CD4-positive, CD25-positive, alpha-beta regulatory T cell (primary cell): Measurements from ENCODE around the gene MYOM1. TPM values are rescaled to one million over a fixed set of nuclear protein-coding genes. Genes with fewer than 3 reads are reported as not detected.
"Not testable (repeated sequence)": the region's sequence is repeated elsewhere in the genome, so short reads cannot be mapped to it uniquely, and the experiment has no call there.

Source experiments
- ATAC-seq, 2 donors: fragments of 150-1000 bp; cut with Tn5 transposase; one replicate each; pipeline ENCODE4 v1.10.0; 2021; ENCODE audit warnings: low read depth in 2 of 2, moderate number of reproducible peaks in 2 of 2, moderate library complexity in 1 of 2
- DNase-seq, 3 donors: peaks; one replicate each; pipeline versions ENCODE4 v3.0.0 to v3.0.0-alpha.2; 2012 to 2022; ENCODE audit warnings: mixed read lengths in 1 of 3
- H3K27ac ChIP-seq: one replicate; pipeline ENCODE4 v1.7.0; 2013; ENCODE audit warnings: mild to moderate bottlenecking, low read length; ENCODE audit not compliant: insufficient read depth, poor library complexity, severe bottlenecking
- H3K27me3 ChIP-seq: one replicate; pipeline ENCODE4 v1.7.0; 2013; ENCODE audit warnings: low read length; ENCODE audit not compliant: control insufficient read depth, insufficient read depth
- H3K36me3 ChIP-seq: one replicate; pipeline ENCODE4 v1.7.0; 2013; ENCODE audit warnings: mild to moderate bottlenecking, low read length, moderate library complexity; ENCODE audit not compliant: control insufficient read depth, insufficient read depth
- H3K4me1 ChIP-seq: 2 replicates; pipeline ENCODE4 v1.7.0; 2013; ENCODE audit warnings: mild to moderate bottlenecking, low read length; ENCODE audit not compliant: insufficient read depth, control insufficient read depth, poor library complexity, severe bottlenecking
- H3K4me3 ChIP-seq: one replicate; pipeline ENCODE4 v1.7.0; 2013; ENCODE audit warnings: low read depth, mild to moderate bottlenecking, low read length, moderate library complexity
- H3K9me3 ChIP-seq, 2 experiments: 1 replicate in 1 of 2; 2 replicates in 1 of 2; pipeline ENCODE4 v1.7.0; 2013; ENCODE audit warnings: low read length in 2 of 2, mild to moderate bottlenecking in 1 of 2, moderate library complexity in 1 of 2; ENCODE audit not compliant: control insufficient read depth in 2 of 2
- H3K27ac Mint-ChIP-seq, 3 donors: one replicate each; pipeline ENCODE4 v1.8.0; 2020 to 2022; ENCODE audit warnings: mild to moderate bottlenecking in 3 of 3, mixed read lengths in 3 of 3, moderate library complexity in 2 of 3
- H3K27me3 Mint-ChIP-seq: one replicate; pipeline ENCODE4 v1.8.0; 2022; ENCODE audit warnings: mild to moderate bottlenecking, mixed read lengths
- H3K36me3 Mint-ChIP-seq: one replicate; pipeline ENCODE4 v1.8.0; 2020; ENCODE audit warnings: mixed read lengths
- H3K4me1 Mint-ChIP-seq, 4 donors: one replicate each; pipeline ENCODE4 v1.8.0; 2020 to 2022; ENCODE audit warnings: mixed read lengths in 4 of 4, mild to moderate bottlenecking in 1 of 4
- H3K4me3 Mint-ChIP-seq, 4 donors: one replicate each; pipeline ENCODE4 v1.8.0; 2020 to 2022; ENCODE audit warnings: mild to moderate bottlenecking in 4 of 4, mixed read lengths in 4 of 4, moderate library complexity in 3 of 4
- H3K9me3 Mint-ChIP-seq, 7 donors: one replicate each; pipeline ENCODE4 v1.8.0; 2020 to 2022; ENCODE audit warnings: mixed read lengths in 7 of 7, mild to moderate bottlenecking in 3 of 7, moderate library complexity in 2 of 7
- polyA plus RNA-seq, 4 donors: library from polyadenylated mRNA; unstranded; fragments of 300-500 nt; fragmentation: Illumina TruSeq; gene quantifications; one replicate each; pipeline ENCODE4 v1.2.3, GENCODE V29; 2021
- total RNA-seq: library from RNA; stranded (reverse); gene quantifications from one replicate; pipeline ENCODE4 v1.2.3, GENCODE V29; 2022

MYOM1 gene
- total and polyA plus RNA-seq, 5 donors from 2014 or later, result 0.03 to 1.4 (median 0.49) TPM

GRCh38 chr18:3223356-3223755, 3.6 kb upstream of the MYOM1 start:
- H3K27me3 ChIP-seq, result no peaks in the 10 kb centered on the region
- peaks cover 3% of the 10 kb centered on the region for H3K36me3 Mint-ChIP-seq
- no peaks in the 10 kb centered on the region for H3K9me3 Mint-ChIP-seq
- no peak overlapping the region for H3K4me3 Mint-ChIP-seq
- H3K4me1 Mint-ChIP-seq, result peaks cover 2 to 6% (median 5%) of the 10 kb centered on the region in 4 donors
- ATAC-seq, result no peak
- H3K27me3 Mint-ChIP-seq, result peaks cover 6% of the 10 kb centered on the region
- no peaks in the 10 kb centered on the region for H3K36me3 ChIP-seq
- H3K27ac ChIP-seq, result no peak overlapping the region
- no peak overlapping the region for H3K4me3 ChIP-seq
- H3K27ac Mint-ChIP-seq, result peak overlapping the region in 1 of 3 donors; percentile 37
- H3K9me3 ChIP-seq, result no peaks in the 10 kb centered on the region
- DNase-seq, result no peak
- no peaks in the 10 kb centered on the region for H3K4me1 ChIP-seq

GRCh38 chr18:3221496-3221895, 1.7 kb upstream of the MYOM1 start:
- no peak for ATAC-seq
- H3K36me3 Mint-ChIP-seq, result no peaks in the 10 kb centered on the region
- H3K4me1 ChIP-seq, result no peaks in the 10 kb centered on the region
- no peaks in the 10 kb centered on the region for H3K36me3 ChIP-seq
- H3K27me3 ChIP-seq, result no peaks in the 10 kb centered on the region
- H3K4me1 Mint-ChIP-seq, result peaks cover 3 to 6% (median 5%) of the 10 kb centered on the region in 4 donors
- no peak overlapping the region for H3K27ac Mint-ChIP-seq
- H3K9me3 Mint-ChIP-seq, result no peaks in the 10 kb centered on the region
- H3K9me3 ChIP-seq, result no peaks in the 10 kb centered on the region
- no peak overlapping the region for H3K4me3 ChIP-seq
- peaks cover 2% of the 10 kb centered on the region for H3K27me3 Mint-ChIP-seq
- no peak for DNase-seq
- H3K27ac ChIP-seq, result no peak overlapping the region
- H3K4me3 Mint-ChIP-seq, result no peak overlapping the region

- not testable (repeated sequence) for DNase-seq, H3K4me1 Mint-ChIP-seq, H3K27ac ChIP-seq, ATAC-seq, H3K27me3 Mint-ChIP-seq, H3K36me3 Mint-ChIP-seq, H3K4me3 Mint-ChIP-seq, H3K36me3 ChIP-seq, H3K9me3 ChIP-seq, H3K9me3 Mint-ChIP-seq, H3K27ac Mint-ChIP-seq, H3K4me1 ChIP-seq, H3K4me3 ChIP-seq, H3K27me3 ChIP-seq
Observed at GRCh38 chr18:3220868-3221267, 1.1 kb upstream of the MYOM1 start.

GRCh38 chr18:3219241-3219630, 532 bp downstream of the MYOM1 start:
- H3K27me3 Mint-ChIP-seq, result no peaks in the 10 kb centered on the region
- no peak overlapping the region for H3K4me3 Mint-ChIP-seq
- Histone ChIP-seq H3K9me3 (no peaks in the 10 kb centered on the region), H3K4me1 (no peaks in the 10 kb centered on the region), H3K36me3 (no peaks in the 10 kb centered on the region), H3K4me3 (no peak overlapping the region), H3K27ac (no peak overlapping the region), H3K27me3 (no peaks in the 10 kb centered on the region)
- H3K27ac Mint-ChIP-seq, result no peak overlapping the region
- H3K36me3 Mint-ChIP-seq, result no peaks in the 10 kb centered on the region
- no peaks in the 10 kb centered on the region for H3K9me3 Mint-ChIP-seq
- DNase-seq (no peak), ATAC-seq (no peak)
- H3K4me1 Mint-ChIP-seq, result peaks cover 2 to 6% (median 6%) of the 10 kb centered on the region in 4 donors

GRCh38 chr18:3218819-3219218, 949 bp downstream of the MYOM1 start:
- no peak for ATAC-seq
- H3K27me3 ChIP-seq, result no peaks in the 10 kb centered on the region
- H3K36me3 ChIP-seq, result no peaks in the 10 kb centered on the region
- no peaks in the 10 kb centered on the region for H3K9me3 Mint-ChIP-seq
- no peak for DNase-seq
- H3K36me3 Mint-ChIP-seq, result no peaks in the 10 kb centered on the region
- no peak overlapping the region for H3K4me3 ChIP-seq
- no peaks in the 10 kb centered on the region for H3K27me3 Mint-ChIP-seq
- no peak overlapping the region for H3K4me3 Mint-ChIP-seq
- no peaks in the 10 kb centered on the region for H3K9me3 ChIP-seq
- H3K4me1 ChIP-seq, result no peaks in the 10 kb centered on the region
- no peak overlapping the region for H3K27ac Mint-ChIP-seq
- peaks cover 2 to 6% (median 6%) of the 10 kb centered on the region in 4 donors for H3K4me1 Mint-ChIP-seq
- no peak overlapping the region for H3K27ac ChIP-seq

GRCh38 chr18:3217948-3218647, 1.7 kb downstream of the MYOM1 start:
- H3K4me1 Mint-ChIP-seq, result peaks cover under 1 to 11% (median 6%) of the 10 kb centered on the region in 4 donors
- no peak overlapping the region for H3K27ac ChIP-seq

GRCh38 chr18:3216987-3217386, 2.8 kb downstream of the MYOM1 start:
- H3K4me3 ChIP-seq, result no peak overlapping the region
- no peak overlapping the region for H3K27ac ChIP-seq
- Mint-ChIP-seq H3K36me3 (no peaks in the 10 kb centered on the region), H3K4me1 (peaks cover 0 to 15% (median 6%) of the 10 kb centered on the region in 4 donors), H3K27me3 (no peaks in the 10 kb centered on the region), H3K9me3 (no peaks in the 10 kb centered on the region), H3K27ac (no peak overlapping the region), H3K4me3 (no peak overlapping the region)
- DNase-seq, result no peak
- H3K9me3 ChIP-seq, result no peaks in the 10 kb centered on the region
- ATAC-seq, result no peak
- peaks cover 4% of the 10 kb centered on the region for H3K4me1 ChIP-seq
- no peaks in the 10 kb centered on the region for H3K36me3 ChIP-seq
- no peaks in the 10 kb centered on the region for H3K27me3 ChIP-seq

More at GRCh38 chr18:3217948-3218647, 1.7 kb downstream of the MYOM1 start:
- H3K27me3 Mint-ChIP-seq, result no peaks in the 10 kb centered on the region
- no peaks in the 10 kb centered on the region for H3K9me3 ChIP-seq
- no peak overlapping the region for H3K27ac Mint-ChIP-seq
- no peaks in the 10 kb centered on the region for H3K36me3 Mint-ChIP-seq
- no peak overlapping the region for H3K4me3 Mint-ChIP-seq
- no peak for ATAC-seq
- H3K4me3 ChIP-seq, result no peak overlapping the region
- H3K36me3 ChIP-seq, result no peaks in the 10 kb centered on the region
- H3K27me3 ChIP-seq, result no peaks in the 10 kb centered on the region
- H3K4me1 ChIP-seq, result peaks cover 4% of the 10 kb centered on the region
- DNase-seq, result no peak
- no peaks in the 10 kb centered on the region for H3K9me3 Mint-ChIP-seq
